Measurements from ENCODE around the gene GZF1. TPM values are rescaled to one million over a fixed set of nuclear protein-coding genes. Genes with fewer than 3 reads are reported as not detected.

Gene GZF1
- total and polyA plus RNA-seq, 12 donors = 8.6 to 42.7 (median 27.1) TPM

DNA sequence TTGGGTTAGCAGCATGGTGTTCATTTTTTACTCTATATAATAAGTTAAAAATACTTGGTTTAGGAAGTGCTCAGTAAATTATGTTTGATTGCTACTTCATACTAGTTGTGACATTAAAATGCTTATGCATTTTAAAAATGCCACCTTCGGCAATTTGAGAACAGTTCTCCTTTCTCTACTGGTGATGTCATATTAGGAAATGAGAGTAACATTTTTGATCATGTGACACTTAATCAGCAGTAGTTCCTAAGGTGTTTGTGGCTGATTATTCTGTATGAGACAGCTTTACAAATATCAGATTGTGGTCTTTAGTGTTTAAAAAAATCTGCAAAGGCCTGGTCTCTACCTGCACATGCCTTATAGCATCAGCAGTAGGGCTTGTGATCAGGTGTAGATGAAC, 4.4 kb downstream of the GZF1 start:
- H3K9me3 ChIP-seq = no peaks in the 10 kb centered on the region
- peaks cover 0 to 73% (median 35%) of the 10 kb centered on the region in 9 donors for H3K36me3 ChIP-seq
- H3K27ac ChIP-seq = peak overlapping the region in 2 of 10 donors; percentile 43 to 75
- no peak for DNase-seq
- intact Hi-C loops (cut with DNase I) = loop anchor here in 6 of 10 donors (5.0 to 10.0 kb wide), 5 partner anchors 41 to 268 kb away; partner anchors contain the start of genes CST3 (in 2 of the 6) and CST9 (in 1 of the 6)
- TF ChIP-seq, protein P1, sequence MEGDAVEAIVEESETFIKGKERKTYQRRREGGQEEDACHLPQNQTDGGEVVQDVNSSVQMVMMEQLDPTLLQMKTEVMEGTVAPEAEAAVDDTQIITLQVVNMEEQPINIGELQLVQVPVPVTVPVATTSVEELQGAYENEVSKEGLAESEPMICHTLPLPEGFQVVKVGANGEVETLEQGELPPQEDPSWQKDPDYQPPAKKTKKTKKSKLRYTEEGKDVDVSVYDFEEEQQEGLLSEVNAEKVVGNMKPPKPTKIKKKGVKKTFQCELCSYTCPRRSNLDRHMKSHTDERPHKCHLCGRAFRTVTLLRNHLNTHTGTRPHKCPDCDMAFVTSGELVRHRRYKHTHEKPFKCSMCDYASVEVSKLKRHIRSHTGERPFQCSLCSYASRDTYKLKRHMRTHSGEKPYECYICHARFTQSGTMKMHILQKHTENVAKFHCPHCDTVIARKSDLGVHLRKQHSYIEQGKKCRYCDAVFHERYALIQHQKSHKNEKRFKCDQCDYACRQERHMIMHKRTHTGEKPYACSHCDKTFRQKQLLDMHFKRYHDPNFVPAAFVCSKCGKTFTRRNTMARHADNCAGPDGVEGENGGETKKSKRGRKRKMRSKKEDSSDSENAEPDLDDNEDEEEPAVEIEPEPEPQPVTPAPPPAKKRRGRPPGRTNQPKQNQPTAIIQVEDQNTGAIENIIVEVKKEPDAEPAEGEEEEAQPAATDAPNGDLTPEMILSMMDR (IDR thresholded peaks at IDR 0.05) = no peak
- peaks cover 6 to 70% (median 44%) of the 10 kb centered on the region in 9 donors for H3K4me1 ChIP-seq
- ATAC-seq = no peak
- WGBS, 2 donors = 10 to 31% methylated on average over 1 of the region's 1 CpG
- H3K27me3 ChIP-seq = no peaks in the 10 kb centered on the region
- no peak overlapping the region for H3K4me3 ChIP-seq

DNA sequence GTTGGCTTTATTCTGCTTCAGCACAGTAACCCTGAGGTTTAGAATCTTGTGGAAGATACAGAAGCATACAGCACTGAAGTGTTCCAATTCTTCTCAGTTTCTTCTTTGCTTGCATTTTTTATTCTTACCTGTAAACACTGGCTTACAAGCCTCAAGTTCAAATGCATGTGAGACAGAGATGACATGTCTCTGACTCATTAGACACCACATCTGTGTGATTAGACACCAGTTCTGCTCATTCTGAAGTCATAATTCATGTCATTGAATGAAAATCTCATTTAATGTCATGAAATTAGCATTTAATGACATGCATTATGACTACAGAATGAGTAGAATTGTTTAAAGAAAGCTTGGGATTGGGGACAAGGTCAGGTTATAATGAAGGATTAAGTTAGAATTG, 5.8 kb downstream of the GZF1 start:
- Histone ChIP-seq H3K27me3 (no peaks in the 10 kb centered on the region), H3K4me1 (peaks cover 6 to 74% (median 43%) of the 10 kb centered on the region in 9 donors), H3K9me3 (no peaks in the 10 kb centered on the region), H3K4me3 (no peak overlapping the region), H3K36me3 (peaks cover 0 to 87% (median 46%) of the 10 kb centered on the region in 9 donors), H3K27ac (peak overlapping the region in 1 of 10 donors; percentile 15)
- intact Hi-C loops (cut with DNase I) = loop anchor here in 6 of 10 donors (5.0 to 10.0 kb wide), 5 partner anchors 40 to 267 kb away; partner anchors contain the start of genes CST3 (in 2 of the 6) and CST9 (in 1 of the 6)
- ATAC-seq (no peak), DNase-seq (no peak)
- TF ChIP-seq, protein P1 (IDR thresholded peaks at IDR 0.05) = no peak

DNA sequence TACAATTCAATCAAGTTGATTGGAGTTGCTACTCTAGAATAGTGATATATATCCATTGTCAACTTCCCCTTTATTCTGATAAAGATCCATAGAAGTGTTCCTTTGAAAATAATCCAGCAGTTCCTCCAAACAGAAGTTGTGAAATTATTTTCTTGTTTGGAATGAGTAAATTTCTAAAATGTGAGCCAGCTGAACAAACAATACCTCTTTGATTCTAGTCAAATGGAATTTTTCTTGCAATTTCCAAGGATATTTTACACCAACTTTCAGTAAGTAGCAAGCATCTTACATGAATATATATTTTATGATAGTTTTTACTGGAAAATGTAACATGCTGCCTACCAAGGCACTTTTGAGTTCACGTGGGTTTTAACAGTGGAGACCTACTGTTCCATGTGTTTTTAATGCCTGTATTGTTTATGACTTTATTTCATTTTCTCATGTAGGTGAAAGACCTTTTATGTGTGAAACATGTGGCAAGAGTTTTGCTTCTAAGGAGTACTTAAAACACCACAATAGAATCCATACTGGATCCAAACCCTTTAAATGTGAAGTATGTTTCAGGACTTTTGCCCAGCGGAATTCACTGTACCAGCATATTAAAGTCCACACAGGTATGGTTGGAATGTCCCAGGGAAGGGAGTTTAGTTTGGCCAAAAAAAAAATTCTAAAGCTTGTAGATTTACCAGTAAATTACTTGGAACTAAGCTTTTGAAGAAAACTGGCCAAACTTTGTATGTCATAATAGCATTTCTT, 6.5 kb downstream of the GZF1 start:
- Histone ChIP-seq H3K27ac (peak overlapping the region in 2 of 10 donors; percentile 7 to 28), H3K36me3 (peaks cover 0 to 94% (median 47%) of the 10 kb centered on the region in 9 donors), H3K4me1 (peaks cover 6 to 67% (median 36%) of the 10 kb centered on the region in 9 donors), H3K4me3 (no peak overlapping the region), H3K27me3 (no peaks in the 10 kb centered on the region), H3K9me3 (no peaks in the 10 kb centered on the region)
- DNase-seq = no peak
- WGBS, 2 donors = 90 to 95% methylated on average over 2 of the region's 2 CpGs
- no peak for ATAC-seq
- intact Hi-C loops (cut with DNase I) = loop anchor here in 6 of 10 donors (5.0 to 10.0 kb wide), 5 partner anchors 39 to 266 kb away; partner anchors contain the start of genes CST3 (in 2 of the 6) and CST9 (in 1 of the 6)
- TF ChIP-seq, protein P1 (IDR thresholded peaks at IDR 0.05) = no peak

DNA sequence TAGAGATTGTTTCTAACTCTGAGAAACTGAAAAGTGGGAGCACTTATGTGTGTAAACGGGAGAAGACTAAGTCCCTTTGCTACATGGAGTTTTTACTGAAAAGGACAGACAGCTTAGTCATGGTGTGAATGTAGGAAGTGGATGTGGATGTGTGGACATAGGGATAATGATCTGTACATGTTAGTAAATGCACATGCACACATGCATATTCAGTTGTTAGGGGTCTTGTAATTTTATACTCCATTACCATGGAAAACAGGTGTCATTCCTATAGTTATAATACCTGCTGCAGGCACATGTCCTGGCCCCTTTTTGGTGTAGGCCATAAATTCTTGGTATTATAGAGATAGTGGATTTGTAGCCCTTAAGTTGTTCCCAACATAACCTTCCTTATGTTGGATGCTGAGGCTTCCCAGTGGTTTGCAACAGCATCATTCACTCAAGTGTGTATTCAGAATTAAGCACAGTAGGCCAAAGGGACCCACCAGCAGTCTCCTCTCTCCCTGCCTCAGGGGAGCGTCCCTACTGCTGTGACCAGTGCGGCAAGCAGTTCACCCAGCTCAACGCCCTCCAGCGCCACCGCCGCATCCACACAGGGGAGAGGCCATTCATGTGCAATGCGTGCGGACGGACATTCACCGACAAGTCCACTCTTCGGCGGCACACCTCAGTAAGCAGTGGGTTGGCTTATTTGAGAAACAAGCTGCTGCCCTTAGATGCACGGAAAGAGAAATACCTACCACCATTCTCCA, 7.3 kb downstream of the GZF1 start:
- Histone ChIP-seq H3K9me3 (no peaks in the 10 kb centered on the region), H3K4me3 (no peak overlapping the region), H3K27ac (peak overlapping the region in 1 of 10 donors; percentile 28), H3K4me1 (peaks cover 6 to 60% (median 30%) of the 10 kb centered on the region in 9 donors), H3K36me3 (peaks cover 0 to 99% (median 53%) of the 10 kb centered on the region in 9 donors), H3K27me3 (no peaks in the 10 kb centered on the region)
- DNase-seq (no peak), ATAC-seq (no peak)
- WGBS, 2 donors = 93 to 95% methylated on average over 14 of the region's 14 CpGs
- intact Hi-C loops (cut with DNase I) = loop anchor here in 6 of 10 donors (5.0 to 10.0 kb wide), 5 partner anchors 38 to 266 kb away; partner anchors contain the start of genes CST3 (in 2 of the 6) and CST9 (in 1 of the 6)
- TF ChIP-seq, protein P1 (IDR thresholded peaks at IDR 0.05) = no peak
